Stomach (tissue), 4 donors: ENCODE results near the gene NTRK3.

Experiments used
- CTCF ChIP-seq, 7 experiments: fragments of 450-650 bp in 4 of 7; fragments of 200-600 bp in 3 of 7; sonication (generic) in 3 of 7; IDR thresholded peaks; one replicate each; pipeline ENCODE4 v1.5.1; 2016 to 2019; ENCODE audit warnings: antibody characterized with exemption in 7 of 7, control low read depth in 2 of 7, mild to moderate bottlenecking in 1 of 7
- EP300 ChIP-seq: sonication (generic); formaldehyde crosslinking; IDR thresholded peaks from one replicate; pipeline ENCODE4 v1.6.1; 2017; ENCODE audit warnings: antibody characterized with exemption
- POLR2A ChIP-seq, 4 donors: fragments of 450-650 bp; IDR thresholded peaks; one replicate each; pipeline ENCODE4 v1.6.1; 2016; ENCODE audit warnings: antibody characterized with exemption in 4 of 4, control low read depth in 2 of 4, mild to moderate bottlenecking in 1 of 4, moderate library complexity in 1 of 4
- POLR2AphosphoS5 ChIP-seq, 3 donors: sonication (generic); formaldehyde crosslinking; IDR thresholded peaks; one replicate each; pipeline ENCODE4 v1.6.1; 2016; ENCODE audit warnings: antibody characterized with exemption in 3 of 3

GRCh38 chr15:88232771-88233201 is 23.8 kb downstream of the NTRK3 start:
- TF ChIP-seq CTCF (IDR thresholded peaks at IDR 0.05) = no peak
- TF ChIP-seq POLR2A (IDR thresholded peaks at IDR 0.05) = no peak
- no peak for TF ChIP-seq POLR2AphosphoS5 (IDR thresholded peaks at IDR 0.05)
- TF ChIP-seq EP300 = no peak
